HEK293 (cell line): ENCODE measurements around the gene DYRK4.

Experiments
- CTCF ChIA-PET: fragments of 350-600 bp; formaldehyde crosslinking; extraction: SDS; loops from one replicate; lab custom pipeline; 2021; ENCODE audit warnings: antibody characterized with exemption; lab: Yijun Ruan, JAX
- POLR2A ChIA-PET: fragments of 300-600 bp; formaldehyde crosslinking; extraction: SDS; loops from one replicate; lab custom pipeline; 2020; ENCODE audit warnings: antibody characterized with exemption, inconsistent platforms; lab: Yijun Ruan, JAX
- H3K27ac ChIP-seq: fragments of 200-500 bp; sonication (Bioruptor generic); 2 replicates; pipeline ENCODE4 v1.5.1; 2014; ENCODE audit warnings: low read depth, low read length, control low read depth, inconsistent platforms; ENCODE audit errors: extremely low read depth
- H3K36me3 ChIP-seq, 2 experiments: fragments of 200-500 bp in 1 of 2; sonication (Bioruptor generic) in 1 of 2; 1 replicate in 1 of 2; 2 replicates in 1 of 2; pipeline ENCODE4 v1.5.1; 2014 to 2017; ENCODE audit warnings: inconsistent platforms in 2 of 2, low read length in 2 of 2; ENCODE audit not compliant: control insufficient read depth in 2 of 2, insufficient read depth in 1 of 2
- H3K4me1 ChIP-seq: fragments of 200-500 bp; sonication (Bioruptor generic); 2 replicates; pipeline ENCODE4 v1.5.1; 2014; ENCODE audit warnings: mild to moderate bottlenecking, low read length, inconsistent platforms; ENCODE audit not compliant: control insufficient read depth, insufficient read depth
- H3K4me3 ChIP-seq: 2 replicates; pipeline ENCODE4 v1.5.1; 2011; ENCODE audit warnings: low read depth, mild to moderate bottlenecking, control low read depth, low read length, moderate library complexity
- H3K9me3 ChIP-seq: fragments of 200-500 bp; sonication (Bioruptor generic); 2 replicates; pipeline ENCODE4 v1.5.1; 2014; ENCODE audit warnings: low read depth, low read length, inconsistent platforms; ENCODE audit not compliant: control insufficient read depth, insufficient read depth
- ATF2 ChIP-seq: fragments of 450-650 bp; formaldehyde crosslinking; IDR thresholded peaks from 2 replicates; pipeline ENCODE4 v1.5.1; 2016; ENCODE audit warnings: missing biosample characterization, missing genetic modification characterization, low read depth
- FEZF1 ChIP-seq: fragments of 450-650 bp; formaldehyde crosslinking; IDR thresholded peaks from 2 replicates; pipeline ENCODE4 v1.5.1; 2016; ENCODE audit warnings: missing biosample characterization, missing genetic modification characterization
- KLF1 ChIP-seq: fragments of 450-650 bp; formaldehyde crosslinking; IDR thresholded peaks from 2 replicates; pipeline ENCODE4 v1.5.1; 2016; ENCODE audit warnings: missing biosample characterization, missing genetic modification characterization
- KLF7 ChIP-seq: fragments of 450-650 bp; formaldehyde crosslinking; IDR thresholded peaks from 2 replicates; pipeline ENCODE4 v1.5.1; 2016; ENCODE audit warnings: missing biosample characterization, missing genetic modification characterization, borderline replicate concordance
- PRDM4 ChIP-seq: fragments of 450-650 bp; formaldehyde crosslinking; IDR thresholded peaks from 2 replicates; pipeline ENCODE4 v1.5.1; 2017; ENCODE audit warnings: missing biosample characterization, missing genetic modification characterization
- ZBTB17 ChIP-seq: fragments of 450-650 bp; formaldehyde crosslinking; IDR thresholded peaks from 2 replicates; pipeline ENCODE4 v1.5.1; 2016; ENCODE audit warnings: missing biosample characterization, missing genetic modification characterization
- ZBTB21 ChIP-seq: fragments of 450-650 bp; formaldehyde crosslinking; IDR thresholded peaks from 2 replicates; pipeline ENCODE4 v1.5.1; 2017; ENCODE audit warnings: missing biosample characterization, missing genetic modification characterization
- ZNF214 ChIP-seq: fragments of 450-650 bp; formaldehyde crosslinking; IDR thresholded peaks from 2 replicates; pipeline ENCODE4 v1.5.1; 2017; ENCODE audit warnings: missing biosample characterization, mild to moderate bottlenecking, missing genetic modification characterization, borderline replicate concordance
- ZNF274 ChIP-seq, 2 experiments: fragments of 200-500 bp in 1 of 2; fragments of 450-650 bp in 1 of 2; sonication (Bioruptor generic) in 1 of 2; formaldehyde crosslinking in 1 of 2; IDR thresholded peaks; 2 replicates each; pipeline versions ENCODE4 v1.5.1 to v1.6.1; 2014 to 2016; ENCODE audit warnings: borderline replicate concordance in 1 of 2, inconsistent platforms in 1 of 2, low read length in 1 of 2, missing biosample characterization in 1 of 2, missing genetic modification characterization in 1 of 2
- ZNF280D ChIP-seq: fragments of 450-650 bp; formaldehyde crosslinking; IDR thresholded peaks from 2 replicates; pipeline ENCODE4 v1.5.1; 2016; ENCODE audit warnings: missing biosample characterization, missing genetic modification characterization
- ZNF366 ChIP-seq: fragments of 450-650 bp; formaldehyde crosslinking; conservative IDR thresholded peaks from 2 replicates; pipeline ENCODE4 v1.5.1; 2016; ENCODE audit warnings: missing biosample characterization, missing genetic modification characterization
- ZNF404 ChIP-seq: fragments of 450-650 bp; formaldehyde crosslinking; IDR thresholded peaks from 2 replicates; pipeline ENCODE4 v1.5.1; 2017; ENCODE audit warnings: missing biosample characterization, missing genetic modification characterization
- ZNF510 ChIP-seq: fragments of 450-650 bp; formaldehyde crosslinking; IDR thresholded peaks from 2 replicates; pipeline ENCODE4 v1.5.1; 2018; ENCODE audit warnings: mild to moderate bottlenecking, missing genetic modification characterization, missing biosample characterization; ENCODE audit not compliant: insufficient replicate concordance
- ZNF544 ChIP-seq: fragments of 450-650 bp; formaldehyde crosslinking; IDR thresholded peaks from 2 replicates; pipeline ENCODE4 v1.5.0; 2017; ENCODE audit warnings: missing biosample characterization, missing genetic modification characterization
- ZNF555 ChIP-seq: fragments of 450-650 bp; formaldehyde crosslinking; conservative IDR thresholded peaks from 2 replicates; pipeline ENCODE4 v1.5.1; 2017; ENCODE audit warnings: missing biosample characterization, mild to moderate bottlenecking, missing genetic modification characterization, inconsistent platforms
- ZNF624 ChIP-seq: fragments of 450-650 bp; formaldehyde crosslinking; IDR thresholded peaks from 2 replicates; pipeline ENCODE4 v1.5.1; 2017; ENCODE audit warnings: missing biosample characterization, missing genetic modification characterization
- ZNF654 ChIP-seq: fragments of 450-650 bp; formaldehyde crosslinking; IDR thresholded peaks from 2 replicates; pipeline ENCODE4 v1.5.1; 2016; ENCODE audit warnings: low read depth, missing biosample characterization, missing genetic modification characterization
- TF ChIP-seq, protein P1 (sequence below): fragments of 450-650 bp; formaldehyde crosslinking; IDR thresholded peaks from 2 replicates; pipeline ENCODE4 v1.5.1; 2016; ENCODE audit warnings: missing biosample characterization, missing genetic modification characterization
- TF ChIP-seq, protein P2 (sequence below): fragments of 450-650 bp; formaldehyde crosslinking; IDR thresholded peaks from 2 replicates; pipeline ENCODE4 v1.5.1; 2016; ENCODE audit warnings: missing biosample characterization, missing genetic modification characterization

Gene DYRK4

GRCh38 chr12:4558171-4558570 is 3.8 kb upstream of the DYRK4 start:
- POLR2A ChIA-PET, result no interaction called here
- H3K4me1 ChIP-seq, result peaks cover 4% of the 10 kb centered on the region
- no peak for TF ChIP-seq ZNF214 (tag by site-specific recombination)
- no peak for TF ChIP-seq ZNF280D (tag by site-specific recombination)
- no peak for TF ChIP-seq KLF7 (tag by site-specific recombination)
- TF ChIP-seq, all 188 proteins: peak for 0
- Histone ChIP-seq H3K4me3 (no peak overlapping the region), H3K27ac (no peak overlapping the region), H3K9me3 (no peaks in the 10 kb centered on the region), H3K36me3 (peaks cover 31 to 63% of the 10 kb centered on the region in 2 experiments; a peak in 2 of 3 replicates)
- CTCF ChIA-PET, result no interaction called here

- no peak for TF ChIP-seq ZNF274 (IDR thresholded peaks at IDR 0.05; ENCODE audit: low read length)
- TF ChIP-seq ZNF274 (tag by site-specific recombination; IDR thresholded peaks at IDR 0.05; ENCODE audit: borderline replicate concordance), result no peak
- no peak for TF ChIP-seq ZNF555 (tag by site-specific recombination)
- TF ChIP-seq ZNF366, result no peak
- no peak for TF ChIP-seq ZNF544 (tag by site-specific recombination)
- TF ChIP-seq PRDM4 (tag by site-specific recombination), result no peak
- no peak for TF ChIP-seq ZNF510 (tag by site-specific recombination)
- no peak for TF ChIP-seq KLF1 (tag by site-specific recombination)
- TF ChIP-seq, protein P1, sequence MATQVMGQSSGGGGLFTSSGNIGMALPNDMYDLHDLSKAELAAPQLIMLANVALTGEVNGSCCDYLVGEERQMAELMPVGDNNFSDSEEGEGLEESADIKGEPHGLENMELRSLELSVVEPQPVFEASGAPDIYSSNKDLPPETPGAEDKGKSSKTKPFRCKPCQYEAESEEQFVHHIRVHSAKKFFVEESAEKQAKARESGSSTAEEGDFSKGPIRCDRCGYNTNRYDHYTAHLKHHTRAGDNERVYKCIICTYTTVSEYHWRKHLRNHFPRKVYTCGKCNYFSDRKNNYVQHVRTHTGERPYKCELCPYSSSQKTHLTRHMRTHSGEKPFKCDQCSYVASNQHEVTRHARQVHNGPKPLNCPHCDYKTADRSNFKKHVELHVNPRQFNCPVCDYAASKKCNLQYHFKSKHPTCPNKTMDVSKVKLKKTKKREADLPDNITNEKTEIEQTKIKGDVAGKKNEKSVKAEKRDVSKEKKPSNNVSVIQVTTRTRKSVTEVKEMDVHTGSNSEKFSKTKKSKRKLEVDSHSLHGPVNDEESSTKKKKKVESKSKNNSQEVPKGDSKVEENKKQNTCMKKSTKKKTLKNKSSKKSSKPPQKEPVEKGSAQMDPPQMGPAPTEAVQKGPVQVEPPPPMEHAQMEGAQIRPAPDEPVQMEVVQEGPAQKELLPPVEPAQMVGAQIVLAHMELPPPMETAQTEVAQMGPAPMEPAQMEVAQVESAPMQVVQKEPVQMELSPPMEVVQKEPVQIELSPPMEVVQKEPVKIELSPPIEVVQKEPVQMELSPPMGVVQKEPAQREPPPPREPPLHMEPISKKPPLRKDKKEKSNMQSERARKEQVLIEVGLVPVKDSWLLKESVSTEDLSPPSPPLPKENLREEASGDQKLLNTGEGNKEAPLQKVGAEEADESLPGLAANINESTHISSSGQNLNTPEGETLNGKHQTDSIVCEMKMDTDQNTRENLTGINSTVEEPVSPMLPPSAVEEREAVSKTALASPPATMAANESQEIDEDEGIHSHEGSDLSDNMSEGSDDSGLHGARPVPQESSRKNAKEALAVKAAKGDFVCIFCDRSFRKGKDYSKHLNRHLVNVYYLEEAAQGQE, result no peak
- TF ChIP-seq ZBTB17 (tag by site-specific recombination), result no peak
- TF ChIP-seq, protein P2, sequence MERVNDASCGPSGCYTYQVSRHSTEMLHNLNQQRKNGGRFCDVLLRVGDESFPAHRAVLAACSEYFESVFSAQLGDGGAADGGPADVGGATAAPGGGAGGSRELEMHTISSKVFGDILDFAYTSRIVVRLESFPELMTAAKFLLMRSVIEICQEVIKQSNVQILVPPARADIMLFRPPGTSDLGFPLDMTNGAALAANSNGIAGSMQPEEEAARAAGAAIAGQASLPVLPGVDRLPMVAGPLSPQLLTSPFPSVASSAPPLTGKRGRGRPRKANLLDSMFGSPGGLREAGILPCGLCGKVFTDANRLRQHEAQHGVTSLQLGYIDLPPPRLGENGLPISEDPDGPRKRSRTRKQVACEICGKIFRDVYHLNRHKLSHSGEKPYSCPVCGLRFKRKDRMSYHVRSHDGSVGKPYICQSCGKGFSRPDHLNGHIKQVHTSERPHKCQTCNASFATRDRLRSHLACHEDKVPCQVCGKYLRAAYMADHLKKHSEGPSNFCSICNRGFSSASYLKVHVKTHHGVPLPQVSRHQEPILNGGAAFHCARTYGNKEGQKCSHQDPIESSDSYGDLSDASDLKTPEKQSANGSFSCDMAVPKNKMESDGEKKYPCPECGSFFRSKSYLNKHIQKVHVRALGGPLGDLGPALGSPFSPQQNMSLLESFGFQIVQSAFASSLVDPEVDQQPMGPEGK, result no peak
- no peak for TF ChIP-seq ZBTB21 (tag by site-specific recombination)
- no peak for TF ChIP-seq ZNF654 (tag by site-specific recombination)
- no peak for TF ChIP-seq ZNF404 (tag by site-specific recombination)
- no peak for TF ChIP-seq FEZF1 (tag by site-specific recombination)
- TF ChIP-seq ATF2 (tag by site-specific recombination), result no peak
- TF ChIP-seq ZNF624, result no peak
These were observed 1.3 kb downstream of the DYRK4 start for GRCh38 chr12:4563336-4563735.

More at GRCh38 chr12:4563336-4563735, 1.3 kb downstream of the DYRK4 start:
- ChIA-PET CTCF (interaction anchor here (0.8 to 1.6 kb wide), 2 partner anchors 13 to 195 kb away, joined by 3 to 4 read pairs; no protein-coding TSS in a partner anchor), POLR2A (interaction anchor here (1.6 kb wide), 1 partner anchor 85 kb away, joined by 5 read pairs; the partner anchor contains the start of genes AKAP3 and NDUFA9)
- H3K4me1 ChIP-seq, result peaks cover 4% of the 10 kb centered on the region
- H3K27ac ChIP-seq, result no peak overlapping the region
- H3K36me3 ChIP-seq, result peaks cover 7 to 20% of the 10 kb centered on the region in 2 experiments; a peak in 2 of 3 replicates
- no peaks in the 10 kb centered on the region for H3K9me3 ChIP-seq
- H3K4me3 ChIP-seq, result no peak overlapping the region
